Upper lobe of left lung (tissue), 4 donors: ENCODE data around the gene RETREG2.

Experiments used
- POLR2AphosphoS5 ChIP-seq, 2 donors: sonication (generic); formaldehyde crosslinking; IDR thresholded peaks; one replicate each; pipeline ENCODE4 v1.5.1; 2017; ENCODE audit warnings: antibody characterized with exemption in 2 of 2
- TF ChIP-seq, protein P1 (sequence below), 6 experiments: fragments of 450-650 bp in 4 of 6; fragments of 200-600 bp in 2 of 6; sonication (generic) in 2 of 6; IDR thresholded peaks; one replicate each; pipeline ENCODE4 v1.5.1; 2016 to 2019; ENCODE audit warnings: antibody characterized with exemption in 6 of 6

DNA sequence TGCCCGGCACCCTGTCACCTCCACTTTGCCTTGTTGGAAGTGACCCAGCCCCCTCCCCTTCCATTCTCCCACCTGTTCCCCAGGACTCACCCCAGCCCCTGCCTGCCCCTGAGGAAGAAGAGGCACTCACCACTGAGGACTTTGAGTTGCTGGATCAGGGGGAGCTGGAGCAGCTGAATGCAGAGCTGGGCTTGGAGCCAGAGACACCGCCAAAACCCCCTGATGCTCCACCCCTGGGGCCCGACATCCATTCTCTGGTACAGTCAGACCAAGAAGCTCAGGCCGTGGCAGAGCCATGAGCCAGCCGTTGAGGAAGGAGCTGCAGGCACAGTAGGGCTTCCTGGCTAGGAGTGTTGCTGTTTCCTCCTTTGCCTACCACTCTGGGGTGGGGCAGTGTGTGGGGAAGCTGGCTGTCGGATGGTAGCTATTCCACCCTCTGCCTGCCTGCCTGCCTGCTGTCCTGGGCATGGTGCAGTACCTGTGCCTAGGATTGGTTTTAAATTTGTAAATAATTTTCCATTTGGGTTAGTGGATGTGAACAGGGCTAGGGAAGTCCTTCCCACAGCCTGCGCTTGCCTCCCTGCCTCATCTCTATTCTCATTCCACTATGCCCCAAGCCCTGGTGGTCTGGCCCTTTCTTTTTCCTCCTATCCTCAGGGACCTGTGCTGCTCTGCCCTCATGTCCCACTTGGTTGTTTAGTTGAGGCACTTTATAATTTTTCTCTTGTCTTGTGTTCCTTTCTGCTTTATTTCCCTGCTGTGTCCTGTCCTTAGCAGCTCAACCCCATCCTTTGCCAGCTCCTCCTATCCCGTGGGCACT lies 4.5 kb downstream of the RETREG2 start:
- TF ChIP-seq, protein P1, sequence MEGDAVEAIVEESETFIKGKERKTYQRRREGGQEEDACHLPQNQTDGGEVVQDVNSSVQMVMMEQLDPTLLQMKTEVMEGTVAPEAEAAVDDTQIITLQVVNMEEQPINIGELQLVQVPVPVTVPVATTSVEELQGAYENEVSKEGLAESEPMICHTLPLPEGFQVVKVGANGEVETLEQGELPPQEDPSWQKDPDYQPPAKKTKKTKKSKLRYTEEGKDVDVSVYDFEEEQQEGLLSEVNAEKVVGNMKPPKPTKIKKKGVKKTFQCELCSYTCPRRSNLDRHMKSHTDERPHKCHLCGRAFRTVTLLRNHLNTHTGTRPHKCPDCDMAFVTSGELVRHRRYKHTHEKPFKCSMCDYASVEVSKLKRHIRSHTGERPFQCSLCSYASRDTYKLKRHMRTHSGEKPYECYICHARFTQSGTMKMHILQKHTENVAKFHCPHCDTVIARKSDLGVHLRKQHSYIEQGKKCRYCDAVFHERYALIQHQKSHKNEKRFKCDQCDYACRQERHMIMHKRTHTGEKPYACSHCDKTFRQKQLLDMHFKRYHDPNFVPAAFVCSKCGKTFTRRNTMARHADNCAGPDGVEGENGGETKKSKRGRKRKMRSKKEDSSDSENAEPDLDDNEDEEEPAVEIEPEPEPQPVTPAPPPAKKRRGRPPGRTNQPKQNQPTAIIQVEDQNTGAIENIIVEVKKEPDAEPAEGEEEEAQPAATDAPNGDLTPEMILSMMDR (IDR thresholded peaks at IDR 0.05) = no peak
- no peak for TF ChIP-seq POLR2AphosphoS5 (IDR thresholded peaks at IDR 0.05)
